Measurements from ENCODE around the gene BNC2.

DNA sequence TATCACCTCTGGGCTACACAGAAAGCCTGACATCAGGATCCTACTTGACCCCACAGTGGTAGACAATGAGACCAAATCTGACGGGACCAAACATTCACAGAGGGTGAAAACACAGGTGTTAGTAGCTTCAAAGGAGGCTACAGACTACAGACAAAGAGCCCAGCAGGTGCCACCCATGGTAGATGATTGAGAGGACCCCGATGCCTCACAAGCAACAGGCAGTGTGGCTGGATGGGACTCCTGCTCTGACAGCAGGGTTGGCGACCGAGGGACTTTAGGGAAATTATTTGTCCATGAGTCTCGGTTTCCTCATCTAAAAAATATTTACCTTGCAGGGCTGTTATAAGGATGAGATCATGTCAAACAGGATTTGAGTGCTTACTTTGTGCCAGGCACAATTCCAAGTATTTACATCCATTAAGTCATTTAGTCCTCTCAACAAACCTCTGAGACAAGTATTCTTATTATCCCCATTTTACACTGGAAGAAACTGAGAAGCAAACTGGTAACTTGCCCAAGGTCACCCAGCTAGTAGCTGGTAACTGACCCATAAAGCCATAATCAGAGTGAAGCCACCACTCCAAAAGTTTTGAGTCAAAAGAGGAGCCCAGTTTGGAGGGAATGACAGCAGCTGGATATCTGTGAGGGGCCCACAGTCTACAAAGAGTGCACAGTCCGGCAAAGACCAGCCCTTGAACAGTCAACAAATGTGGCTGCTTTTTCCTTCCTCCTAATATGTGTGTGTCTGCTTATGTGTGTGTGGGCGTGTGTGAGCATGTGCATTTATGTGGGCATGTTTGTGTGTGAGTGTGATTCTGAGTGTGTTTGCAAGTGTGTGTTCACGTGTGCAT, 502.0 kb downstream of the BNC2 start:
- TF ChIP-seq, protein P1, sequence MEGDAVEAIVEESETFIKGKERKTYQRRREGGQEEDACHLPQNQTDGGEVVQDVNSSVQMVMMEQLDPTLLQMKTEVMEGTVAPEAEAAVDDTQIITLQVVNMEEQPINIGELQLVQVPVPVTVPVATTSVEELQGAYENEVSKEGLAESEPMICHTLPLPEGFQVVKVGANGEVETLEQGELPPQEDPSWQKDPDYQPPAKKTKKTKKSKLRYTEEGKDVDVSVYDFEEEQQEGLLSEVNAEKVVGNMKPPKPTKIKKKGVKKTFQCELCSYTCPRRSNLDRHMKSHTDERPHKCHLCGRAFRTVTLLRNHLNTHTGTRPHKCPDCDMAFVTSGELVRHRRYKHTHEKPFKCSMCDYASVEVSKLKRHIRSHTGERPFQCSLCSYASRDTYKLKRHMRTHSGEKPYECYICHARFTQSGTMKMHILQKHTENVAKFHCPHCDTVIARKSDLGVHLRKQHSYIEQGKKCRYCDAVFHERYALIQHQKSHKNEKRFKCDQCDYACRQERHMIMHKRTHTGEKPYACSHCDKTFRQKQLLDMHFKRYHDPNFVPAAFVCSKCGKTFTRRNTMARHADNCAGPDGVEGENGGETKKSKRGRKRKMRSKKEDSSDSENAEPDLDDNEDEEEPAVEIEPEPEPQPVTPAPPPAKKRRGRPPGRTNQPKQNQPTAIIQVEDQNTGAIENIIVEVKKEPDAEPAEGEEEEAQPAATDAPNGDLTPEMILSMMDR (conservative IDR thresholded peaks at IDR 0.05; ENCODE audit: low read depth, low read length) = no peak
- no peak for TF ChIP-seq EZH2 (IDR thresholded peaks at IDR 0.05; ENCODE audit: low read length, unreplicated experiment)
- no peak for TF ChIP-seq EZH2phosphoT487 (IDR thresholded peaks at IDR 0.05; ENCODE audit: borderline replicate concordance, low read length)
